ENCODE measurements around the gene PSMB10. TPM values are rescaled to one million over a fixed set of nuclear protein-coding genes. Genes with fewer than 3 reads are reported as not detected.

Gene PSMB10
- total and polyA plus RNA-seq, 10 donors = 80.3 to 236 (median 141) TPM

DNA sequence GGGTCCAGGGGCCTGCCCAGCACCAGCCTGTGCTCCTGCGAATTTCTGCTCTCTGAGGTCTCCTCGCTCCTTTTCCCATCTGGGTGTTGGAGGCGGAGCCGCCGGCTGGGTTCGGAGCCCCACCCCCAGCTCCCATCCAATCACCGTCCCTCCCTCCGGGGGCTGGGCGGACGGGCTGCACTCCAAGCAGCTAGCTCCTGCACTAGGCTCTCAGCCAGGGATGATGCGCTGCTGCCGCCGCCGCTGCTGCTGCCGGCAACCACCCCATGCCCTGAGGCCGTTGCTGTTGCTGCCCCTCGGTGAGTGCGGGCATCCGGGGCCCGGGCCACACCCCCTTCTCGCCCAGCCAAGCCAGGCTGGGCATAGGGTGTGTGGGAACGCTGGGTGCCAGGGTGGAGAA, 52.0 kb downstream of the PSMB10 start, which contains the start of gene NRN1L:
Gene NRN1L, plus strand, starts transcription at position 202 of the 400 bp plus-strand sequence. Its CDS starts 19 bp downstream, at position 221.
- Histone ChIP-seq H3K4me1 (peaks cover 0 to 12% (median 3%) of the 10 kb centered on the region in 6 donors), H3K27ac (peak within 1 kb of the TSS in 1 of 8 donors; percentile 17), H3K4me3 (no peak within 1 kb of the TSS), H3K27me3 (replicated peaks in 1 of 7) (no peaks in the 10 kb centered on the region), H3K36me3 (peaks cover 0 to 82% (median 69%) of the 10 kb centered on the region in 6 donors), H3K9me3 (no peaks in the 10 kb centered on the region)
- intact Hi-C loops (cut with DNase I; ENCODE audit: low total_unique reads) = no loop called here
- TF ChIP-seq POLR2A (IDR thresholded peaks at IDR 0.05) = no peak
- TF ChIP-seq POLR2AphosphoS5 (IDR thresholded peaks at IDR 0.05) = peak; percentile 13 to 64 (median 33)
- 57 to 84% (median 75%) methylated on average over 9 to 22 of the region's 22 CpGs for WGBS, 5 donors
- peak; percentile 73 for DNase-seq

Small RNA genes within 50 kb of the gene (small RNA-seq; reads per million reads assigned to genes)
- 0 reads per million in 4 donors for gene NRN1L

Other genes starting within 250 kb of the PSMB10 start
- gene GFOD2, start 217.5 kb downstream of the PSMB10 start, total RNA-seq = 10 to 100 TPM; 34.6 to 45.6 (median 41.1) TPM
- gene GFOD2, start 217.5 kb downstream of the PSMB10 start, polyA plus RNA-seq = 10 to 100 TPM; 10.4 to 21.4 (median 11.6) TPM
- gene RANBP10, start 130.3 kb downstream of the PSMB10 start, total RNA-seq = 10 to 100 TPM; 19.7 to 38.6 (median 25.9) TPM
- 10 to 100 TPM in 1 of 3 donors, 1 to 10 TPM in 2; 6.6 to 10.7 (median 8.1) TPM for gene RANBP10, start 130.3 kb downstream of the PSMB10 start, polyA plus RNA-seq
- 1 to 10 TPM in 1 of 7 donors, under 1 TPM in 6; 0.44 to 2.7 (median 0.80) TPM for gene TSNAXIP1, start 130.0 kb downstream of the PSMB10 start, total RNA-seq
- gene TSNAXIP1, start 130.0 kb downstream of the PSMB10 start, polyA plus RNA-seq = 1 to 10 TPM; 1.0 to 2.3 (median 1.9) TPM
- gene THAP11, start 94.5 kb downstream of the PSMB10 start, total RNA-seq = 10 to 100 TPM; 23.5 to 80.7 (median 35.7) TPM
- 10 to 100 TPM; 19.9 to 31.7 (median 24.3) TPM for gene THAP11, start 94.5 kb downstream of the PSMB10 start, polyA plus RNA-seq
- 10 to 100 TPM; 38.8 to 64.3 (median 48.6) TPM for gene NUTF2, start 89.9 kb downstream of the PSMB10 start, total RNA-seq
- 100 to 1,000 TPM in 1 of 3 donors, 10 to 100 TPM in 2; 92.3 to 116 (median 97.0) TPM for gene NUTF2, start 89.9 kb downstream of the PSMB10 start, polyA plus RNA-seq
- 10 to 100 TPM; 43.2 to 82.9 (median 50.8) TPM for gene CENPT, start 89.2 kb downstream of the PSMB10 start, total RNA-seq
- 100 to 1,000 TPM in 1 of 3 donors, 10 to 100 TPM in 2; 47.2 to 101 (median 91.3) TPM for gene CENPT, start 89.2 kb downstream of the PSMB10 start, polyA plus RNA-seq
- 10 to 100 TPM; 51.7 to 71.3 (median 63.2) TPM for gene EDC4, start 63.8 kb downstream of the PSMB10 start, total RNA-seq
- 10 to 100 TPM; 27.6 to 45.0 (median 39.6) TPM for gene EDC4, start 63.8 kb downstream of the PSMB10 start, polyA plus RNA-seq
- 1 to 10 TPM in 3 of 7 donors, under 1 TPM in 2, not detected in 2; 0.60 to 6.2 (median 1.2) TPM for gene NRN1L, start 52.0 kb downstream of the PSMB10 start, total RNA-seq
- 1 to 10 TPM; 2.5 to 4.4 (median 3.4) TPM for gene NRN1L, start 52.0 kb downstream of the PSMB10 start, polyA plus RNA-seq
- gene PSKH1, start 43.6 kb downstream of the PSMB10 start, total RNA-seq = 10 to 100 TPM; 13.0 to 31.3 (median 26.0) TPM
- 10 to 100 TPM in 1 of 3 donors, 1 to 10 TPM in 2; 5.0 to 16.2 (median 6.8) TPM for gene PSKH1, start 43.6 kb downstream of the PSMB10 start, polyA plus RNA-seq
- 1 to 10 TPM; 2.0 to 8.5 (median 4.6) TPM for gene CTRL, start 5.0 kb downstream of the PSMB10 start, total RNA-seq
- gene CTRL, start 5.0 kb downstream of the PSMB10 start, polyA plus RNA-seq = 10 to 100 TPM in 1 of 3 donors, 1 to 10 TPM in 2; 2.7 to 10.3 (median 4.8) TPM
- 10 to 100 TPM in 5 of 7 donors, 1 to 10 TPM in 2; 5.2 to 28.5 (median 13.7) TPM for gene LCAT, start 7.3 kb upstream of the PSMB10 start, total RNA-seq
- 10 to 100 TPM in 2 of 3 donors, 1 to 10 TPM in 1; 8.5 to 51.6 (median 40.2) TPM for gene LCAT, start 7.3 kb upstream of the PSMB10 start, polyA plus RNA-seq
- 10 to 100 TPM; 23.1 to 68.5 (median 38.6) TPM for gene SLC12A4, start 31.8 kb upstream of the PSMB10 start, total RNA-seq
- 10 to 100 TPM in 1 of 3 donors, 1 to 10 TPM in 2; 4.6 to 27.4 (median 8.9) TPM for gene SLC12A4, start 31.8 kb upstream of the PSMB10 start, polyA plus RNA-seq
- 1 to 10 TPM in 4 of 7 donors, under 1 TPM in 3; 0.57 to 2.2 (median 1.4) TPM for gene DPEP3, start 43.6 kb upstream of the PSMB10 start, total RNA-seq
- gene DPEP3, start 43.6 kb upstream of the PSMB10 start, polyA plus RNA-seq = under 1 TPM; 0.26 to 0.49 (median 0.43) TPM
- gene DPEP2, start 62.6 kb upstream of the PSMB10 start, total RNA-seq = 10 to 100 TPM; 18.6 to 79.6 (median 30.4) TPM
- 10 to 100 TPM; 21.7 to 31.0 (median 24.7) TPM for gene DPEP2, start 62.6 kb upstream of the PSMB10 start, polyA plus RNA-seq
- gene DPEP2NB, start 79.1 kb upstream of the PSMB10 start, total RNA-seq = not detected
- gene DPEP2NB, start 79.1 kb upstream of the PSMB10 start, polyA plus RNA-seq = not detected
- gene DDX28, start 86.4 kb upstream of the PSMB10 start, total RNA-seq = 10 to 100 TPM in 5 of 7 donors, 1 to 10 TPM in 2; 8.6 to 12.7 (median 10.3) TPM
- 10 to 100 TPM; 15.8 to 19.0 (median 17.6) TPM for gene DDX28, start 86.4 kb upstream of the PSMB10 start, polyA plus RNA-seq
- gene DUS2, start 86.4 kb upstream of the PSMB10 start, total RNA-seq = 10 to 100 TPM; 22.3 to 31.7 (median 27.6) TPM
- gene DUS2, start 86.4 kb upstream of the PSMB10 start, polyA plus RNA-seq = 10 to 100 TPM; 17.4 to 28.8 (median 25.2) TPM
- gene NFATC3, start 148.5 kb upstream of the PSMB10 start, total RNA-seq = 10 to 100 TPM; 64.4 to 89.7 (median 68.5) TPM
- 10 to 100 TPM; 12.4 to 13.1 (median 12.7) TPM for gene NFATC3, start 148.5 kb upstream of the PSMB10 start, polyA plus RNA-seq